Measurements from ENCODE around the gene LANCL2.

LANCL2 gene

GRCh38 chr7:55437375-55437774 is 72.2 kb downstream of the LANCL2 start:
- no peak for DNase-seq (ENCODE audit: low read depth in 2 of 2)

DNA sequence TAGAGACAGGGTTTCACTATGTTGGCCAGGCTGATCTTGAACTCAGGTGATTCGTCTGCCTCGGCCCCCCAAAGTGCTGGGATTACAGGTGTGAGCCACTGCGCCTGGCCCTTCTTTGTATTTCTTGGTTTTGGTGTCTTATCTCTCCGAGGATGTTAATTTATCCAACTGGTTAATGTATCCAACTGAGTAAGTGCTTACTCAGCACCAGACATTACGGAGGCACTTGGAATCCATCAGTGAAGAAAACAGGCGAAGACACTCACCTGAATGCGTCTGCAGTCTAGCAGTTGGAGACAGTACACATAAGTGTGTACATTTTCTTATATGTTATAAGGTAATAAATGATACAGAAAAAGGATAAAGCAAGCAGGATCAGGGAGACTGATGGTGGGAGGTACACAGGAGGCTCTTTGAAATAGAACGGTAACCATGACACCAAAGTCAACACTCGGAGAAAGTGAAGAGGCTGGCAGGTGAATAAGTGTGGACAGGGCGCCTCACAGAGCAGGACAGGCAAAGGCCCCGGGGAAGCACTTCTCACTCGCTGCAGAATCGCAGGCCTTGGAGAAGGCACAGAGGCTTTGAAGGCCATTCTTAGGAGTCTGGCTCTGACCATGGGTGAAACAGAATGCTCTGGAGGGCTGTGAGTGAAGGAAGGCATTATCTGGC is 73.1 kb downstream of the LANCL2 start:
- no peak for DNase-seq (ENCODE audit: low read depth in 2 of 2)

GRCh38 chr7:55438757-55439525 is 73.8 kb downstream of the LANCL2 start:
- DNase-seq (ENCODE audit: low read depth in 2 of 2), result no peak

GRCh38 chr7:55439627-55440026 is 74.5 kb downstream of the LANCL2 start:
- no peak for DNase-seq (ENCODE audit: low read depth in 2 of 2)

DNA sequence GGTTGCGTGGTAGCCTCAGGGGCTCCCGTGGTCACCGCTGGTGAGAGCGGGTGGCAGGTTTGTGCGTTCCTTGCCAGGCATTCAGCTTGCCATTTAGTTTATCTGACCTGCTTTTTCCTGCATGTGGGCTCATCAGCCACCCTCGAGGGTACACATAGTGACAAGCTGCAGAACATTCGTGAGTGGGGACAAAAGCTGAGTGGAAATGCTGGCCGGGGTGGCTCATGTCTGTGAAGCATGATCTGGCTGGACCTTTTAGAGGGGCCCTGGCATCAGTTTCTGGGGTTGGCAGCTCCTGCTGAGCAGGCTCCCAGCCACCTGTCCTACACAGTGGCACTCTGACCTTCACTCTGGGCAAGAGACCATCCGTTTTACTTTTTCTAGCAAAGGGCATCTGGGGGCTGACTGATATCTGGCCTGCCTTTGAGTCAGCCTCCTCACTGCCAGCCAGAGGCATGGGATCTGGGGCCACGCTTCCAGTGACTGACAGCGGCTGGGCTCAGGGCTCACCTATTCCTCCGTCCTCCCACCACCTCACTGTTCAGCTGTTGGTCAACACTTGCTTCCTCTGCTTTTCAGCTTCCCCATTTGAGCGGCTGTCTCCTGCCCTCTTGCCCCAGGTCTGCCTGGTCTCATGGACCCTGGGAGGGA is 75.0 kb downstream of the LANCL2 start:
- no peak for DNase-seq (ENCODE audit: low read depth in 2 of 2)

DNA sequence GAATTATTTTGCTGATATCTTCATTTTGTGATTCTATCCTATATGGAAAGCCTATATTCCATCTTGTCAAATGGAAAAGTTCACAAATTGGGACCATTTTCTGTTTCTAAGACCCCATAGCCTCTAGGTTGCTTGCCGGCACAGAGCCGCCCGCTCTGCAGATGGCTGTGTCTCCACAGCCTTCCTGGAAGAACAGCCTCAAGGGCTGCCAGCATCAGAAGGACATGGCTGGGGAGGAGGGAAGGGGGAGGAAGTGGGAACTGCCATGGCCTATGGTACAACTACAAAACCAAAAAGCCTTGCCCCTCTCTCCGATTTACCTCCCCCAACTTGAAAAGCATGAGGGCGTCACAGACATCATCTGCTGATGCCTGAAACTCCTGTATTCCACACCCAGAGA is 75.9 kb downstream of the LANCL2 start:
- no peak for DNase-seq (ENCODE audit: low read depth in 2 of 2)

DNA sequence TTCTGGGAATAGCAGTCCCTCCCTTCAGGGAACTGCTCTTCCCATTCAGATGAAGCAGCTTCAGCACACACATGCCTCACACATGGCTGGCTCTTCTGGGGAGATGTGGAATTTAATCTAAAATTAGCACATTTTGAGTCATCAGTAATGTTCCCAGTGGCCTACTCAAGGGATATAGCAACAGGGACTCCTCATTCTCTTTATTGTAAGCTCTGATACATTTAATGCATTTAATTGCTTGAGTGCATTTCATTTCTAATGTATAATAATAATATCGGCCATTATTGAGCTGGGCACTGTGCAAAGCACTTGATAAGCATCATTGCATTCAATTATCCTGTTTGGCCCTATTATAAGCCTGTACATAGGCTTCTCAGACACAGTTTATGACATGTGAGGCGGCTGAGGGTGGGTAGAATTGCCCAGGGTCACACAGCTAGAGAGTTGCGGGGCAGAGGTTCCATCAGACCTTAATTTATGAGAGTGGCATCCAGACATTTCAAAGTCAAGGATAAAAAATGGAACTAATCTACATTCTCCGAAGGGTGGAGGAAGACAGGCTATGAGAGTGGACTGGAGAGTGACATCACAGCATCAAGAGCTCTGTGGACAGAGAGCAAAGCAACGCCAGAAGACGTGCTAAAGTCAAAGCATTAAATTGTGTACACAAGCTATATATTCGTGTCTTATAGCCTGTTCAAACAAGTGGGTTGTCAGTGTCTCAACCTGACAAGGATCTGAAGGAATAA is 76.8 kb downstream of the LANCL2 start:
- DNase-seq (ENCODE audit: low read depth in 2 of 2), result no peak

DNA sequence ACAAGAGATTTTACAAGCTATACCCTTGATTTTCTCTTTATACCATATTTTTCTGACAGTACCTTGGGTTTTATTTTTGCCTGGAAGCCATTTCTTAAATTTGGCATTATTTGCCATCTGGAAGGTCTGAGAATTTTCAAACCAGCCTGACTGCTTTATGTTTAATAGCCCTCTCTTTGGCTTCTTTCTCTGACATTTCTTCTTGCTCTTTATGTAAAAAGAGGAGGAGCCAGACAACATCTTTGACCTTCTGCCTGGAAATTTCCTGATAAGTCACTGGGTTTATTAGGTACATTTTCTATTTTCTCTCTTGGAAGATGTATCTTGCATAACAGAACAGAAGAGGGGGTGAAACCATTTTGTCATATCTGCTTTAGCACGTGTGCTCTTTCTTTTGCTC is 79.6 kb downstream of the LANCL2 start:
- DNase-seq (ENCODE audit: low read depth in 2 of 2), result no peak

DNA sequence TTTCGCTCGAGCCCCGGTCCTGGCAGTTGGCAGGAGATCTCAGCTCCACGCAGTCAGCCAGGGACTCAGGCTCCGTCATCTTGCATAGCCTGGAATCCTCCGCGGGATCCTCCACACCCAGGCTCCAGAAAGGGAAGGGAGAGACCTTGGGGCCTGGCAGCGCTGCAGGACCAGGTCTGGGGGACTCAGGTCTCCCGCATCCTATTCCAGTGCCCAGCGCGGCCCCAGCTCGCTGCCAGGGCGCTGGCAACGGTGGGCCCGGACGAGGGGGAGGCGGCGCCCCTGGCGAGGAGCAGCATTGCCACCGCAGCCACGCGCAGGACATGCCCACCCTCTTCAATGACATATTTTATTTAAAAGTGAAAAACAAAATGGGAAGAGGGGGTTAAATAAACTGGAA is 83.4 kb downstream of the LANCL2 start:
- no peak for DNase-seq (ENCODE audit: low read depth in 2 of 2)

GRCh38 chr7:55449205-55449991 is 84.3 kb downstream of the LANCL2 start:
- DNase-seq (ENCODE audit: low read depth in 2 of 2), result no peak

DNA sequence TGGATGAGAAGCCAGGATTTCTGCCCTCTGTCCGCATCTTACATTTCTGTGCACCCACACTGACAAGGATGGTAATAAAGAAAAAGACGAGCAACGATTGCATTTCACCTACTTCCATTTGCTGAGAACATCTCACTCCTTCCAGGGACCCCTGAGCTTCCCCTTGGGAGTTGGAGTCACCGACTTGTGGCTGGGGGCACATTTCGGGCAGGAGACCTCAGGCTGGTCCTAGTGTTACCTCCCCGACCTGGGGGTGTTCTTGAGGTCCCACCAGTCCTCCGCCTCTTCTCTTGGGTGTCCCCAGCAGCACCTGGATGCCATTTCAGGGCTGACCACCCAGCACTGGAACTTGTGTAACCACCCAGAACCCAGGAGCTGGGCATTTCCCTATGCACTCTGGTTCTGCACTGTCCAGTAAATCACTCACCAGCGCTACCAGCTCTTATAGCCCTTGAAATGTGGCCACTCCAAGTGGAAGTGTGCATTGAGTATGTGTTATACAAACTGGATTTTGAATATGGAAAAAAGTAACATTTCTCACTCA is 84.9 kb downstream of the LANCL2 start:
- no peak for DNase-seq (ENCODE audit: low read depth in 2 of 2)

DNA sequence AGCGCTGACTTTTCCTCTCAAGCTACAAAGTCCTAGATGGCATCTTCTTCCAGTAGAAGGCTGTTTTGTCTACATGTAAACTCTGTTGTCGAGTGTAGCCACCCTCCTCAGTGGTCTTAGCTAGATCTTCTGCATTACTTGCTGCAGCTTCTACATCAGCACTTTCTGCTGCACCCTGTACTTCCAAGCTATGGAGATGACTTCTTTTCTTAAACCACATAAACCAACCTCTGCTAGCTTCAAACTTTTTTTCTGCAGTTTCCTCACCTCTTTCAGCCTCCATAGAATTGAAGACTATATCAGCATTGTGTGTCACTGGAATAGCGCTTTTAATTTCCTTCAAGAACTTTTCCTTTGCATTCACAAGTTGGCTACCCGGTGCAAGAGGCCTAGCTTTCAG is 87.8 kb downstream of the LANCL2 start:
- no peak for DNase-seq (ENCODE audit: low read depth in 2 of 2)

GRCh38 chr7:55457801-55458200 is 92.7 kb downstream of the LANCL2 start:
- no peak for DNase-seq (ENCODE audit: low read depth in 2 of 2)

GRCh38 chr7:55458351-55458750 is 93.2 kb downstream of the LANCL2 start:
- no peak for DNase-seq (ENCODE audit: low read depth in 2 of 2)

DNA sequence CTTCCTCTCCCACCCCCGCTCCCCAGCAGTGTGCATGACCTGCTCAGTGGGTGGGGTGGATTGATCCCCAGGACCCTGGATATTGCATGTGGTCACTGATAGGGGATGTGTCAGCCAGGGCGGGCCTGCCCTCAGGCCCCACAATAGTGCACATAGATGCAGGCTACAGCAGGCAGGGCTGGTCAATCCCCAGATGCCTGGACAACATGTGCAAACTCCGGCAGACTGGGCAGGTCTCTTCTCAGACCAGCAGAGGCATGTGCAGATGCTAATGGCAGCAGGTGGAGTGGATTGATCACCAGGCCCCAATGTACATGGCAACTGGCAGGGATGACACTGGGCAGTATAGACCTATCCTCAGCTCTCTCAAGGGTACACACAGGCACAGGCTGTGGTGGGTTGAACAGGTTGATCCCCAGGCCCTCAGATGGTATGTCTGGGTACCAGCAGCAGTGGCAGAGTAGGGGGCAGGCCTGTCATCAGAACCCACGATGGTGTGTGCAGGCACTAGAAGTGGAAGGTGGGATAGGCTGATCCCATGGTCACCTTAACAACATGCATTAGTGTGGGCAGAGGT is 98.6 kb downstream of the LANCL2 start:
- no peak for DNase-seq (ENCODE audit: low read depth in 2 of 2)

- no peak for DNase-seq (ENCODE audit: low read depth in 2 of 2)
Observed at GRCh38 chr7:55464422-55464821, 99.3 kb downstream of the LANCL2 start.

- no peak for DNase-seq (ENCODE audit: low read depth in 2 of 2)
Observed at GRCh38 chr7:55465691-55466090, 100.6 kb downstream of the LANCL2 start.

GRCh38 chr7:55467047-55467593 is 102.0 kb downstream of the LANCL2 start:
- DNase-seq (ENCODE audit: low read depth in 2 of 2), result no peak

GRCh38 chr7:55468495-55468894 is 103.4 kb downstream of the LANCL2 start:
- no peak for DNase-seq (ENCODE audit: low read depth in 2 of 2)

GRCh38 chr7:55469271-55469681 is 104.1 kb downstream of the LANCL2 start:
- DNase-seq (ENCODE audit: low read depth in 2 of 2), result no peak

DNA sequence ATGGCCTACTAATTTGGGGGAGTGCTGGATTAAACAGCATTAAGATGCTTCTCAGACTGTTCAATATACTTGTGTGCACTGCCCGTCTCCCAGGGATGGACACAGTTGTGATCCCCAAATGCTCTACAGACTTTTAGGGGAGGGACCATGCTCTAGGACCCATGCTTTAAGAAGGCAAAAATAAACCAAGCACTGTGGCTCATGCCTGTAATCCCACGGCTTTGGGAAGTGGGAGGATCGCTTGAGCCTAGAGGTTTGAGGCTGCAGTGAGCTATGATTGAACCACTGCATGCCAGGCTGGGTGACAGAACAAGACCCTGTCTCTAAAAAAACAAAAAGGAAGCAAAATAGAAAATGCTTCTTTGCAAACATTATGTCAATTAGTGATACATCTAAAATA is 104.6 kb downstream of the LANCL2 start:
- no peak for DNase-seq (ENCODE audit: low read depth in 2 of 2)
